Colon (tissue), 2 donors: ENCODE measurements around the gene SNX9.

Source experiments
- FAIRE-seq: peaks from 2 replicates; lab custom pipeline; 2012; peaks lifted over from hg19 to GRCh38; lab: Jason Lieb, UNC
- donor health status: control.
- donor health status: control.

Gene SNX9

GRCh38 chr6:157804448-157805327 is 18.4 kb upstream of the SNX9 start:
- FAIRE-seq, result no peak

GRCh38 chr6:157806131-157806855 is 16.8 kb upstream of the SNX9 start:
- no peak for FAIRE-seq

GRCh38 chr6:157806856-157807215 is 16.2 kb upstream of the SNX9 start:
- no peak for FAIRE-seq

- FAIRE-seq, result no peak
Observed at GRCh38 chr6:157808405-157808950, 14.6 kb upstream of the SNX9 start.

GRCh38 chr6:157809613-157810012 is 13.4 kb upstream of the SNX9 start:
- no peak for FAIRE-seq

- FAIRE-seq, result no peak
Observed at GRCh38 chr6:157811137-157811475, 11.9 kb upstream of the SNX9 start.

GRCh38 chr6:157811476-157812173 is 11.4 kb upstream of the SNX9 start:
- FAIRE-seq, result no peak

GRCh38 chr6:157812425-157813171 is 10.4 kb upstream of the SNX9 start:
- FAIRE-seq, result no peak

GRCh38 chr6:157813191-157813590 is 9.9 kb upstream of the SNX9 start:
- FAIRE-seq, result no peak

- no peak for FAIRE-seq
Observed at GRCh38 chr6:157813750-157814455, 9.1 kb upstream of the SNX9 start.

GRCh38 chr6:157814883-157815282 is 8.2 kb upstream of the SNX9 start:
- no peak for FAIRE-seq

- FAIRE-seq, result no peak
Observed at GRCh38 chr6:157821342-157822033, 1.6 kb upstream of the SNX9 start.

- no peak for FAIRE-seq
Observed at GRCh38 chr6:157822245-157823000, 623 bp upstream of the SNX9 start.

- no peak for FAIRE-seq
Observed at GRCh38 chr6:157823528-157824370, 703 bp downstream of the SNX9 start.

- FAIRE-seq, result no peak
Observed at GRCh38 chr6:157825243-157825904, 2.3 kb downstream of the SNX9 start.

- no peak for FAIRE-seq
Observed at GRCh38 chr6:157830354-157831017, 7.4 kb downstream of the SNX9 start.

- FAIRE-seq, result no peak
Observed at GRCh38 chr6:157831018-157831369, 7.9 kb downstream of the SNX9 start.
